Right lobe of liver (tissue), 4 donors: ENCODE measurements around the gene ZMYND12.

ENCODE experiments used
- POLR2A ChIP-seq: fragments of 450-650 bp; IDR thresholded peaks from one replicate; pipeline ENCODE4 v1.6.1; 2017; ENCODE audit warnings: antibody characterized with exemption, mild to moderate bottlenecking
- TF ChIP-seq, protein P1 (sequence below), 4 donors: fragments of 200-600 bp in 3 of 4; fragments of 450-650 bp in 1 of 4; IDR thresholded peaks; one replicate each; pipeline versions ENCODE4 v1.5.1 to v1.8.0; 2016 to 2022; ENCODE audit warnings: antibody characterized with exemption in 4 of 4, mild to moderate bottlenecking in 2 of 4
- donor health status: DM: no; HTN: no; CAD: no.
- donor health status: DM: no; HTN: no; CAD: no.
- donor health status: DM: no; HTN: yes; CAD: no.

DNA sequence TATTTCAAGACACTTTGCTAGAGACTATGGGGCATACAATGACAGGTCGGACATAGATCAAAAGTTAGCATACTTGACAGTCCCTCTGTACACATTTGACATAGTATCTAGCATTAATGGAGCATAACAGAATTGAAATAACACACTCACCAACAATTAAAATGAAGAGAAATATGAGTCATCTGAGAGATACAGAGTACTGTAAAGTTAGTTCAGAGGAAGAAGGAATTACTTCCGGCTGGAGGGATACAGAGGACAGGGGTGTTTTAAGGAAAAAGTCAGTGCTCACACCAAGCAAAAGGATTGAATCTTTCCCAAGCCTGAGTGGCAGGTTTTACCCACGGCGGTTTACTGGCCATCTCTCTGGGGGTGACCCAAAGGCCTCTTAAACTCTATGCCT is 2.4 kb downstream of the ZMYND12 start:
- TF ChIP-seq POLR2A = no peak
- TF ChIP-seq, protein P1, sequence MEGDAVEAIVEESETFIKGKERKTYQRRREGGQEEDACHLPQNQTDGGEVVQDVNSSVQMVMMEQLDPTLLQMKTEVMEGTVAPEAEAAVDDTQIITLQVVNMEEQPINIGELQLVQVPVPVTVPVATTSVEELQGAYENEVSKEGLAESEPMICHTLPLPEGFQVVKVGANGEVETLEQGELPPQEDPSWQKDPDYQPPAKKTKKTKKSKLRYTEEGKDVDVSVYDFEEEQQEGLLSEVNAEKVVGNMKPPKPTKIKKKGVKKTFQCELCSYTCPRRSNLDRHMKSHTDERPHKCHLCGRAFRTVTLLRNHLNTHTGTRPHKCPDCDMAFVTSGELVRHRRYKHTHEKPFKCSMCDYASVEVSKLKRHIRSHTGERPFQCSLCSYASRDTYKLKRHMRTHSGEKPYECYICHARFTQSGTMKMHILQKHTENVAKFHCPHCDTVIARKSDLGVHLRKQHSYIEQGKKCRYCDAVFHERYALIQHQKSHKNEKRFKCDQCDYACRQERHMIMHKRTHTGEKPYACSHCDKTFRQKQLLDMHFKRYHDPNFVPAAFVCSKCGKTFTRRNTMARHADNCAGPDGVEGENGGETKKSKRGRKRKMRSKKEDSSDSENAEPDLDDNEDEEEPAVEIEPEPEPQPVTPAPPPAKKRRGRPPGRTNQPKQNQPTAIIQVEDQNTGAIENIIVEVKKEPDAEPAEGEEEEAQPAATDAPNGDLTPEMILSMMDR (IDR thresholded peaks at IDR 0.05) = no peak
